Esophagus squamous epithelium (tissue), 5 donors: Measurements from ENCODE around the gene GNL1. TPM values are rescaled to one million over a fixed set of nuclear protein-coding genes. Genes with fewer than 3 reads are reported as not detected.
A peak's percentile ranks its signal among the peaks of the same experiment; 100 is the strongest.

Experiments
- DNase-seq: peaks from one replicate; lab custom pipeline; 2025; lab: John Stamatoyannopoulos, UW
- H3K27ac ChIP-seq, 4 donors: fragments of 200-600 bp; sonication (generic); one replicate each; pipeline ENCODE4 v1.5.1; 2016 to 2019; ENCODE audit warnings: mild to moderate bottlenecking in 1 of 4
- H3K27me3 ChIP-seq, 4 donors: fragments of 200-600 bp; sonication (generic); 1 replicate in 3 of 4; 2 replicates in 1 of 4; pipeline versions ENCODE4 v1.5.1 to v1.6.0; 2017 to 2021; ENCODE audit warnings: antibody characterized with exemption in 1 of 4
- H3K36me3 ChIP-seq, 3 donors: fragments of 200-600 bp; sonication (generic); one replicate each; pipeline ENCODE4 v1.5.1; 2016 to 2019
- H3K4me1 ChIP-seq, 3 donors: fragments of 200-600 bp; sonication (generic); one replicate each; pipeline ENCODE4 v1.5.1; 2017 to 2019
- H3K4me3 ChIP-seq, 4 donors: fragments of 200-600 bp; sonication (generic); 1 replicate in 3 of 4; 2 replicates in 1 of 4; pipeline ENCODE4 v1.5.1; 2016 to 2019; ENCODE audit warnings: mild to moderate bottlenecking in 2 of 4, moderate library complexity in 1 of 4
- H3K9me3 ChIP-seq, 3 donors: fragments of 200-600 bp; sonication (generic); one replicate each; pipeline ENCODE4 v1.5.1; 2016 to 2019
- CTCF ChIP-seq, 6 experiments: fragments of 450-650 bp in 4 of 6; fragments of 200-600 bp in 2 of 6; sonication (generic) in 2 of 6; IDR thresholded peaks; one replicate each; pipeline ENCODE4 v1.5.1; 2016 to 2019; ENCODE audit warnings: antibody characterized with exemption in 6 of 6, mild to moderate bottlenecking in 4 of 6, moderate library complexity in 4 of 6
- POLR2A ChIP-seq, 4 donors: fragments of 450-650 bp; IDR thresholded peaks; one replicate each; pipeline ENCODE4 v1.6.1; 2017; ENCODE audit warnings: antibody characterized with exemption in 4 of 4, mild to moderate bottlenecking in 4 of 4, moderate library complexity in 3 of 4
- WGBS, 2 donors: methylation state at CpG; one replicate each; pipeline ENCODE4 v1.1.5; 2018; 5-methylcytosine and 5-hydroxymethylcytosine counted together
- intact Hi-C: fragments of 100-400 bp; cut with DNase I; formaldehyde crosslinking; loops from one replicate; pipeline ENCODE4 v1.15.0; 2022
- total RNA-seq, 4 donors: library from RNA; depleted of rRNA; stranded (reverse); fragments of >200 nt; gene quantifications; one replicate each; pipeline ENCODE4 v1.1.0, GENCODE V29; 2016
- donor health status: DM: yes; HTN: yes; CAD: no.

Gene GNL1
- total RNA-seq, 4 donors from 2014 or later, result 12.7 to 37.2 (median 20.5) TPM

- intact Hi-C loops, result loop anchor here (10.0 kb wide), 1 partner anchor 47 kb away; no protein-coding TSS in a partner anchor
- no peak for DNase-seq
- peak overlapping the region in 3 of 4 donors; percentile 80 to 85 (median 81) for H3K27ac ChIP-seq
- H3K4me1 ChIP-seq, result peaks cover 19 to 65% (median 19%) of the 10 kb centered on the region in 3 donors
- TF ChIP-seq POLR2A (IDR thresholded peaks at IDR 0.05) (no peak), CTCF (IDR thresholded peaks at IDR 0.05) (no peak)
- H3K9me3 ChIP-seq, result no peaks in the 10 kb centered on the region
- H3K36me3 ChIP-seq, result peaks cover 8 to 80% (median 31%) of the 10 kb centered on the region in 3 donors
- no peak overlapping the region for H3K4me3 ChIP-seq
- 92 to 96% methylated on average over 1 of the region's 1 CpG for WGBS, 2 donors
- no peaks in the 10 kb centered on the region for H3K27me3 ChIP-seq
Observed at GRCh38 chr6:30592287-30592686, 36.0 kb upstream of the GNL1 start.

- no peak for DNase-seq
- intact Hi-C loops, result loop anchor here (10.0 kb wide), 1 partner anchor 46 kb away; no protein-coding TSS in a partner anchor
- 17 to 27% methylated on average over 1 of the region's 1 CpG for WGBS, 2 donors
- Histone ChIP-seq H3K36me3 (peaks cover 16 to 92% (median 43%) of the 10 kb centered on the region in 3 donors), H3K4me3 (no peak overlapping the region), H3K27me3 (no peaks in the 10 kb centered on the region), H3K4me1 (peaks cover 19 to 52% (median 19%) of the 10 kb centered on the region in 3 donors), H3K27ac (peak overlapping the region; percentile 80 to 85 (median 83)), H3K9me3 (no peaks in the 10 kb centered on the region)
- TF ChIP-seq POLR2A (IDR thresholded peaks at IDR 0.05), result no peak
- no peak for TF ChIP-seq CTCF (IDR thresholded peaks at IDR 0.05)
Observed at GRCh38 chr6:30591008-30591407, 34.7 kb upstream of the GNL1 start.

GRCh38 chr6:30590509-30590908, 34.2 kb upstream of the GNL1 start:
- Histone ChIP-seq H3K9me3 (no peaks in the 10 kb centered on the region), H3K36me3 (peaks cover 21 to 97% (median 48%) of the 10 kb centered on the region in 3 donors), H3K27ac (peak overlapping the region; percentile 80 to 85 (median 83)), H3K4me3 (no peak overlapping the region), H3K4me1 (peaks cover 19 to 47% (median 19%) of the 10 kb centered on the region in 3 donors), H3K27me3 (no peaks in the 10 kb centered on the region)
- no peak for DNase-seq
- TF ChIP-seq POLR2A (IDR thresholded peaks at IDR 0.05) (no peak), CTCF (IDR thresholded peaks at IDR 0.05) (no peak)
- 43% methylated on average over 8 of the region's 8 CpGs; no CpG with 5 or more reads in 1 of the 2 donors for WGBS, 2 donors
- intact Hi-C loops, result loop anchor here (10.0 kb wide), 1 partner anchor 46 kb away; no protein-coding TSS in a partner anchor

- TF ChIP-seq POLR2A (IDR thresholded peaks at IDR 0.05) (no peak), CTCF (IDR thresholded peaks at IDR 0.05) (no peak)
- no peaks in the 10 kb centered on the region for H3K9me3 ChIP-seq
- H3K4me1 ChIP-seq, result peaks cover 19 to 41% (median 19%) of the 10 kb centered on the region in 3 donors
- no peaks in the 10 kb centered on the region for H3K27me3 ChIP-seq
- peaks cover 28 to 100% (median 54%) of the 10 kb centered on the region in 3 donors for H3K36me3 ChIP-seq
- DNase-seq, result no peak
- no peak overlapping the region for H3K4me3 ChIP-seq
- intact Hi-C loops, result loop anchor here (10.0 kb wide), 1 partner anchor 45 kb away; no protein-coding TSS in a partner anchor
- WGBS, 2 donors, result 77 to 84% methylated on average over 12 to 14 of the region's 15 CpGs
- H3K27ac ChIP-seq, result peak overlapping the region; percentile 80 to 85 (median 83)
Observed at GRCh38 chr6:30589754-30590358, 33.6 kb upstream of the GNL1 start.

- 84 to 89% methylated on average over 5 of the region's 5 CpGs for WGBS, 2 donors
- Histone ChIP-seq H3K36me3 (peaks cover 56 to 100% (median 84%) of the 10 kb centered on the region in 3 donors), H3K27ac (no peak overlapping the region), H3K9me3 (no peaks in the 10 kb centered on the region), H3K27me3 (no peaks in the 10 kb centered on the region), H3K4me3 (no peak overlapping the region), H3K4me1 (peaks cover 0 to 2% (median 0%) of the 10 kb centered on the region in 3 donors)
- intact Hi-C loops, result no loop called here
- TF ChIP-seq POLR2A (IDR thresholded peaks at IDR 0.05) (no peak), CTCF (IDR thresholded peaks at IDR 0.05) (no peak)
- no peak for DNase-seq
Observed at GRCh38 chr6:30583921-30584320, 27.6 kb upstream of the GNL1 start.
